ENCODE measurements around the gene CMTM1.

CMTM1 gene

GRCh38 chr16:66523861-66524354 lies 42.3 kb upstream of the CMTM1 start:
- no peak overlapping the region for H3K9ac ChIP-seq (ENCODE audit: low read length)
- H3K4me3 ChIP-seq (ENCODE audit: low read length), result no peak overlapping the region
- H3K4me1 ChIP-seq (ENCODE audit: control insufficient read depth, low read depth, low read length), result no peaks in the 10 kb centered on the region
- H3K36me3 ChIP-seq (ENCODE audit: control insufficient read depth, low read depth, low read length), result no peaks in the 10 kb centered on the region
- no peak overlapping the region for H3K27ac ChIP-seq (ENCODE audit: low read length)
- no peaks in the 10 kb centered on the region for H3K27me3 ChIP-seq (ENCODE audit: control insufficient read depth, insufficient read depth, low read length)
- no peaks in the 10 kb centered on the region for H3K9me3 ChIP-seq (ENCODE audit: control insufficient read depth, low read depth, low read length)

- Histone ChIP-seq H3K27me3 (ENCODE audit: control insufficient read depth, insufficient read depth, low read length) (no peaks in the 10 kb centered on the region), H3K9me3 (ENCODE audit: control insufficient read depth, low read depth, low read length) (no peaks in the 10 kb centered on the region), H3K4me1 (ENCODE audit: control insufficient read depth, low read depth, low read length) (no peaks in the 10 kb centered on the region), H3K9ac (ENCODE audit: low read length) (no peak overlapping the region), H3K36me3 (ENCODE audit: control insufficient read depth, low read depth, low read length) (no peaks in the 10 kb centered on the region), H3K27ac (ENCODE audit: low read length) (no peak overlapping the region), H3K4me3 (ENCODE audit: low read length) (no peak overlapping the region)
Measured at GRCh38 chr16:66524601-66525164, 41.6 kb upstream of the CMTM1 start.

GRCh38 chr16:66525396-66526180 lies 40.7 kb upstream of the CMTM1 start:
- Histone ChIP-seq H3K27ac (ENCODE audit: low read length) (no peak overlapping the region), H3K9me3 (ENCODE audit: control insufficient read depth, low read depth, low read length) (no peaks in the 10 kb centered on the region), H3K9ac (ENCODE audit: low read length) (no peak overlapping the region), H3K36me3 (ENCODE audit: control insufficient read depth, low read depth, low read length) (no peaks in the 10 kb centered on the region), H3K4me3 (ENCODE audit: low read length) (no peak overlapping the region), H3K4me1 (ENCODE audit: control insufficient read depth, low read depth, low read length) (no peaks in the 10 kb centered on the region), H3K27me3 (ENCODE audit: control insufficient read depth, insufficient read depth, low read length) (no peaks in the 10 kb centered on the region)

DNA sequence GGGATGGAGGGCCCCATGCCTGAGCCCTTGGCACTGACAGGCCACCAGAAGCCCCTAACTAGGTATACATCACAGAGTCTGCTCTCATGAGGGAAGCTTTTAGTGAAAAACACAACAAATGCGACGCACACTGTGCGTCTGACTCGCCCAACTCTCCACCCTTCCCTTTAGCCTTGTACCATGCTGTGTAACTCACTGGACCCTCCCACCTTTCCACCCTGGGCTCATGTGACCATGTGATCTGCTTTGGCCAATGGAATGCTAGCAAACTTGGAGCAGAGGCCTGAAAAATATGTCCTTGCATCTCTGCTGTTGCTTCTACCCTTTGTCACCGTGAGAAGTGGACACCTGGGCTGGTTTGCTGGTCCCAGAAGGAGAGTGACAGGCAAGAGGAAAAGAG lies 37.9 kb upstream of the CMTM1 start:
- no peak overlapping the region for H3K27ac ChIP-seq (ENCODE audit: low read length)
- no peaks in the 10 kb centered on the region for H3K9me3 ChIP-seq (ENCODE audit: control insufficient read depth, low read depth, low read length)

DNA sequence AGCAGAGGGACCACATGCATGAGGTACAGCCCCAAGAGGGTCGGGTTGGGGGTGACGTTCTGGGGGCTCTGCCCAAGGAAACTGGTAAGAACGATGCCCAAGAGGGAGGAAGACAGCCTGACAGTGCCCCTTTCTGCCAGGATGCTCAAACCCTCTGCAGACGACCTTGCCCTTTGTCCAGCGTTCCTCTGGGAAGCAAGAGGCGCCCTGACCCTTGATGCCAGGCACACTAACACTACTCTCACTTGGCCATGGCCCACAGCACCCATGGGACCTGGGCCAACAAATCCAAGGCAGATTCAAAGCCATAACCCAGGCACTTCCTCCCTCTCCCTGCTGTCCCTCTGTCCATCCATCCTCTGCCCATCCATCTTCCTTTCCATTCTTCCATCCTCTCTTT lies 36.8 kb upstream of the CMTM1 start:
- Histone ChIP-seq H3K9me3 (ENCODE audit: control insufficient read depth, low read depth, low read length) (no peaks in the 10 kb centered on the region), H3K27ac (ENCODE audit: low read length) (no peak overlapping the region), H3K36me3 (ENCODE audit: control insufficient read depth, low read depth, low read length) (no peaks in the 10 kb centered on the region), H3K4me1 (ENCODE audit: control insufficient read depth, low read depth, low read length) (no peaks in the 10 kb centered on the region), H3K4me3 (ENCODE audit: low read length) (no peak overlapping the region), H3K9ac (ENCODE audit: low read length) (no peak overlapping the region), H3K27me3 (ENCODE audit: control insufficient read depth, insufficient read depth, low read length) (no peaks in the 10 kb centered on the region)

More for the DNA sequence above, 37.9 kb upstream of the CMTM1 start:
- no peaks in the 10 kb centered on the region for H3K36me3 ChIP-seq (ENCODE audit: control insufficient read depth, low read depth, low read length)
- no peaks in the 10 kb centered on the region for H3K4me1 ChIP-seq (ENCODE audit: control insufficient read depth, low read depth, low read length)
- H3K4me3 ChIP-seq (ENCODE audit: low read length), result no peak overlapping the region
- H3K9ac ChIP-seq (ENCODE audit: low read length), result no peak overlapping the region
- no peaks in the 10 kb centered on the region for H3K27me3 ChIP-seq (ENCODE audit: control insufficient read depth, insufficient read depth, low read length)

GRCh38 chr16:66534376-66534799 lies 31.9 kb upstream of the CMTM1 start:
- Histone ChIP-seq H3K9me3 (ENCODE audit: control insufficient read depth, low read depth, low read length) (no peaks in the 10 kb centered on the region), H3K27me3 (ENCODE audit: control insufficient read depth, insufficient read depth, low read length) (no peaks in the 10 kb centered on the region), H3K27ac (ENCODE audit: low read length) (no peak overlapping the region), H3K9ac (ENCODE audit: low read length) (no peak overlapping the region), H3K4me3 (ENCODE audit: low read length) (no peak overlapping the region), H3K4me1 (ENCODE audit: control insufficient read depth, low read depth, low read length) (no peaks in the 10 kb centered on the region), H3K36me3 (ENCODE audit: control insufficient read depth, low read depth, low read length) (no peaks in the 10 kb centered on the region)

- H3K27ac ChIP-seq (ENCODE audit: low read length), result no peak overlapping the region
- no peak overlapping the region for H3K9ac ChIP-seq (ENCODE audit: low read length)
- H3K27me3 ChIP-seq (ENCODE audit: control insufficient read depth, insufficient read depth, low read length), result no peaks in the 10 kb centered on the region
- no peaks in the 10 kb centered on the region for H3K9me3 ChIP-seq (ENCODE audit: control insufficient read depth, low read depth, low read length)
- H3K4me3 ChIP-seq (ENCODE audit: low read length), result no peak overlapping the region
- H3K36me3 ChIP-seq (ENCODE audit: control insufficient read depth, low read depth, low read length), result no peaks in the 10 kb centered on the region
- H3K4me1 ChIP-seq (ENCODE audit: control insufficient read depth, low read depth, low read length), result no peaks in the 10 kb centered on the region
Measured at GRCh38 chr16:66536525-66536924, 29.7 kb upstream of the CMTM1 start.

DNA sequence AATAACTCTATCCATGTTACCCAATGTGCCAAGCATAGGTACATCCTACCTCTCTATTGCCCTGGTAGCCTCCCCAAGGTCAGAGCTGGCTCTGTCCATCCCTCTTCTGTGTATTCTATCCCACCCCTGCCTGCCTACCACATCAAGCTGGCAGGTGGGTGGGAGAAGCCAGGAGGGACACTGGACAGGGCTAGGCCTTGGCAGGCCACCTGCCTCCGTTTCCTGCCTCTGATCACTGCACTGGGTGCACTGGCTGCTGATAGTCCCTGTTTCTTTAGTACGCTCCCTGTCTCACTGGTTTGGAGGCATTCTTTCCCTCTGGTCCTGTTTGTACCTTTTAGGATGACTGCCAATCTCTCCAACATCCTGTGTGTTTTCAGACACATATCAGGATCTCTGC lies 29.0 kb upstream of the CMTM1 start:
- Histone ChIP-seq H3K27ac (ENCODE audit: low read length) (no peak overlapping the region), H3K9ac (ENCODE audit: low read length) (no peak overlapping the region), H3K4me1 (ENCODE audit: control insufficient read depth, low read depth, low read length) (peaks cover 7% of the 10 kb centered on the region), H3K27me3 (ENCODE audit: control insufficient read depth, insufficient read depth, low read length) (no peaks in the 10 kb centered on the region), H3K9me3 (ENCODE audit: control insufficient read depth, low read depth, low read length) (no peaks in the 10 kb centered on the region), H3K36me3 (ENCODE audit: control insufficient read depth, low read depth, low read length) (no peaks in the 10 kb centered on the region), H3K4me3 (ENCODE audit: low read length) (no peak overlapping the region)

- no peak overlapping the region for H3K9ac ChIP-seq (ENCODE audit: low read length)
- H3K36me3 ChIP-seq (ENCODE audit: control insufficient read depth, low read depth, low read length), result no peaks in the 10 kb centered on the region
- no peak overlapping the region for H3K27ac ChIP-seq (ENCODE audit: low read length)
- H3K9me3 ChIP-seq (ENCODE audit: control insufficient read depth, low read depth, low read length), result no peaks in the 10 kb centered on the region
- peaks cover 9% of the 10 kb centered on the region for H3K4me1 ChIP-seq (ENCODE audit: control insufficient read depth, low read depth, low read length)
- no peak overlapping the region for H3K4me3 ChIP-seq (ENCODE audit: low read length)
- H3K27me3 ChIP-seq (ENCODE audit: control insufficient read depth, insufficient read depth, low read length), result no peaks in the 10 kb centered on the region
Measured at GRCh38 chr16:66538910-66539309, 27.3 kb upstream of the CMTM1 start.

DNA sequence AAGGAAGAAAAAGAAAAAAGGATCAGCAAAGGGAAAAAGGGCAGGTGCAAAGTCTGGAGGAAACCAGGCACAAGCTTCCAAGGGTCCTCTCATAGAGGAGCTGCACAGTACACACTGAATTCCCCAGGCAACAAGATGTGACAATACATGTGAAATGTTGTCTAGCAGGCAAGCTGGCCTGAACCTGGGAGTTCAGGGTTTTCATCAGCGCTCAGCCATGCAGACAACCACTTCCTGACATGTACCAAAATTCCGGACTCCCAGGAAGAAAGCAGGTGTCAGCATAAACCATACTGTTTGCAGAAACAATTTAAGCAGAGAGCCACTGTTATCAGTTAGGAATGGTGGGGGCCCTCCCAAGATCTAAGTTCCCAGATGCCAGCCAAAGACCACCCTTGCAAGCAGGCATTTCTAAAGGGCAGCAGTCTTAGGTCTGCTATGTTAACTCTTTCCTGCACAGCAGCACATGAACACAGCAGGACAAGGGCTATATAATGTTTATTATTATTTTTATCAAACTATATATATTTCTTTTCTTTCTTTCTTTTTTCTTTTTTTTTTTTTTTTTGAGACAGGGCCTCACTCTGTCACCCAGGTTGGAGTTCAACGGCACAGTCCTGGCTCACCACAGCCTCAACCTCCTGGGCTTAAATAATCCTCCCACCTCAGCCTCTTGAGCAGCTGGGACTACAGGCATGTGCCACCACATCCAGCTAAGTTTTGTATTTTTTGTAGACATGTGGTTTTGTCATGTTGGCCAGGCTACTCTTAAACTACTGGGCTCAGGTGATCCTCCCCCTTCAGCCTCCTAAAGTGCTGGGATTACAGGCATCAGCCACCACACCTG lies 26.4 kb upstream of the CMTM1 start:
- Histone ChIP-seq H3K4me1 (ENCODE audit: control insufficient read depth, low read depth, low read length) (peaks cover 9% of the 10 kb centered on the region), H3K27me3 (ENCODE audit: control insufficient read depth, insufficient read depth, low read length) (no peaks in the 10 kb centered on the region), H3K4me3 (ENCODE audit: low read length) (no peak overlapping the region), H3K36me3 (ENCODE audit: control insufficient read depth, low read depth, low read length) (no peaks in the 10 kb centered on the region), H3K9me3 (ENCODE audit: control insufficient read depth, low read depth, low read length) (no peaks in the 10 kb centered on the region), H3K27ac (ENCODE audit: low read length) (no peak overlapping the region), H3K9ac (ENCODE audit: low read length) (no peak overlapping the region)

All from iPS-18a (cell line).